DOHH2 (cell line): ENCODE measurements around the gene KIF20B.

ENCODE experiments used
- H3F3A ChIP-seq: fragments of 200-600 bp; sonication (generic), shearing (Covaris generic); 2 replicates; pipeline ENCODE4 v1.6.0; 2016; ENCODE audit warnings: antibody characterized with exemption, mild to moderate bottlenecking; ENCODE audit not compliant: control insufficient read depth, insufficient read depth
- H3K27ac ChIP-seq: fragments of 200-600 bp; sonication (generic); 2 replicates; pipeline ENCODE4 v1.5.1; 2014; ENCODE audit warnings: low read depth, mild to moderate bottlenecking, low read length, moderate library complexity
- H3K27me3 ChIP-seq: fragments of 200-600 bp; sonication (generic); 2 replicates; pipeline ENCODE4 v1.6.1; 2014; ENCODE audit warnings: mild to moderate bottlenecking, low read length, mixed read lengths; ENCODE audit not compliant: control insufficient read depth
- H3K36me3 ChIP-seq: fragments of 200-600 bp; sonication (generic); 2 replicates; pipeline ENCODE4 v1.6.1; 2014; ENCODE audit warnings: mild to moderate bottlenecking, low read length, moderate library complexity, mixed read lengths; ENCODE audit not compliant: control insufficient read depth
- H3K4me1 ChIP-seq: fragments of 200-600 bp; sonication (generic); 2 replicates; pipeline ENCODE4 v1.6.1; 2014; ENCODE audit warnings: mild to moderate bottlenecking, low read length, mixed read lengths; ENCODE audit not compliant: control insufficient read depth
- H3K4me2 ChIP-seq: fragments of 200-600 bp; sonication (generic); 2 replicates; pipeline ENCODE4 v1.6.0; 2014; ENCODE audit warnings: mild to moderate bottlenecking, low read length, moderate library complexity
- H3K4me3 ChIP-seq: fragments of 200-600 bp; sonication (generic); 2 replicates; pipeline ENCODE4 v1.5.1; 2014; ENCODE audit warnings: mild to moderate bottlenecking, low read length, mixed read lengths
- H3K79me2 ChIP-seq: fragments of 200-600 bp; sonication (generic); 2 replicates; pipeline ENCODE4 v1.6.1; 2014; ENCODE audit warnings: mild to moderate bottlenecking, low read length, mixed read lengths; ENCODE audit not compliant: control insufficient read depth
- H3K9me2 ChIP-seq: fragments of 200-600 bp; sonication (generic); replicated peaks from 2 replicates; pipeline ENCODE4 v1.6.1; 2014; ENCODE audit warnings: mild to moderate bottlenecking, low read length, mixed read lengths; ENCODE audit not compliant: control insufficient read depth
- H3K9me3 ChIP-seq: fragments of 200-600 bp; sonication (generic); 2 replicates; pipeline ENCODE4 v1.6.1; 2014; ENCODE audit warnings: antibody characterized with exemption, low read length, mixed read lengths; ENCODE audit not compliant: control insufficient read depth, insufficient read depth
- H4K20me1 ChIP-seq: fragments of 200-600 bp; sonication (generic); 2 replicates; pipeline ENCODE4 v1.6.0; 2014; ENCODE audit warnings: low read depth, mild to moderate bottlenecking, antibody characterized with exemption, low read length, moderate library complexity; ENCODE audit not compliant: control insufficient read depth, insufficient read depth
- CTCF ChIP-seq: fragments of 200-600 bp; sonication (generic); IDR thresholded peaks from one replicate; pipeline ENCODE4 v1.5.1; 2014; ENCODE audit warnings: antibody characterized with exemption, mild to moderate bottlenecking, low read depth, low read length; ENCODE audit not compliant: poor library complexity, severe bottlenecking
- EZH2phosphoT487 ChIP-seq: fragments of 200-600 bp; sonication (generic); IDR thresholded peaks from 2 replicates; pipeline ENCODE4 v1.6.1; 2017; ENCODE audit warnings: borderline replicate concordance, mild to moderate bottlenecking, antibody characterized with exemption, low read length, moderate library complexity, mixed read lengths

Gene KIF20B

GRCh38 chr10:89809766-89810165, 108.4 kb downstream of the KIF20B start:
- no peak for TF ChIP-seq CTCF
- TF ChIP-seq EZH2phosphoT487, result no peak
- no peaks in the 10 kb centered on the region for H3K9me2 ChIP-seq
- H3K4me3 ChIP-seq, result no peak overlapping the region
- H3K27ac ChIP-seq, result no peak overlapping the region
- H3K79me2 ChIP-seq, result no peaks in the 10 kb centered on the region
- no peaks in the 10 kb centered on the region for H3F3A ChIP-seq
- H3K4me1 ChIP-seq, result no peaks in the 10 kb centered on the region
- H3K4me2 ChIP-seq, result no peak overlapping the region
- H3K9me3 ChIP-seq, result no peaks in the 10 kb centered on the region
- H3K36me3 ChIP-seq, result no peaks in the 10 kb centered on the region
- H4K20me1 ChIP-seq, result no peaks in the 10 kb centered on the region
- H3K27me3 ChIP-seq, result no peaks in the 10 kb centered on the region

GRCh38 chr10:89810908-89811525, 109.6 kb downstream of the KIF20B start:
- no peaks in the 10 kb centered on the region for H3K9me2 ChIP-seq
- TF ChIP-seq CTCF (no peak), EZH2phosphoT487 (no peak)
- H3K79me2 ChIP-seq, result no peaks in the 10 kb centered on the region
- H3K4me2 ChIP-seq, result no peak overlapping the region
- H3K9me3 ChIP-seq, result no peaks in the 10 kb centered on the region
- no peak overlapping the region for H3K27ac ChIP-seq
- H4K20me1 ChIP-seq, result no peaks in the 10 kb centered on the region
- H3F3A ChIP-seq, result no peaks in the 10 kb centered on the region
- no peaks in the 10 kb centered on the region for H3K4me1 ChIP-seq
- no peaks in the 10 kb centered on the region for H3K27me3 ChIP-seq
- no peak overlapping the region for H3K4me3 ChIP-seq
- H3K36me3 ChIP-seq, result no peaks in the 10 kb centered on the region

- H3K4me1 ChIP-seq, result no peaks in the 10 kb centered on the region
- no peaks in the 10 kb centered on the region for H3F3A ChIP-seq
- no peaks in the 10 kb centered on the region for H3K36me3 ChIP-seq
- TF ChIP-seq CTCF, result no peak
- no peak for TF ChIP-seq EZH2phosphoT487
- H3K9me3 ChIP-seq, result peaks cover 2% of the 10 kb centered on the region; the same call in 1 of the 2 replicates
- H3K27ac ChIP-seq, result no peak overlapping the region
- no peaks in the 10 kb centered on the region for H3K79me2 ChIP-seq
- H3K4me3 ChIP-seq, result no peak overlapping the region
- H3K9me2 ChIP-seq, result no peaks in the 10 kb centered on the region
- H4K20me1 ChIP-seq, result no peaks in the 10 kb centered on the region
- no peak overlapping the region for H3K4me2 ChIP-seq
- no peaks in the 10 kb centered on the region for H3K27me3 ChIP-seq
These were observed 112.2 kb downstream of the KIF20B start for GRCh38 chr10:89813546-89813945.
